Activated B cell treated with CpG ODN at 0.5 μM for 24 hours (primary cell): ENCODE measurements around the gene MEF2C. TPM values are rescaled to one million over a fixed set of nuclear protein-coding genes. Genes with fewer than 3 reads are reported as not detected.

Experiments used
- ATAC-seq: fragments of 200-7000 bp; cut with Tn5 transposase; one replicate; pipeline ENCODE4 v1.10.0; 2021; ENCODE audit warnings: low read depth, mild to moderate bottlenecking, moderate library complexity
- CTCF ChIA-PET: fragments of 350-600 bp; sonication (Branson Sonifier 250); formaldehyde crosslinking; loops from one replicate; lab custom pipeline; 2021; ENCODE audit warnings: antibody characterized with exemption; lab: Charles Lee
- POLR2A ChIA-PET: fragments of 350-600 bp; sonication (Branson Sonifier 250); formaldehyde crosslinking; loops from one replicate; lab custom pipeline; 2021; ENCODE audit warnings: antibody characterized with exemption; lab: Charles Lee
- DNase-seq: peaks from one replicate; pipeline ENCODE4 v3.0.0; 2022
- H3K27ac Mint-ChIP-seq: one replicate; pipeline ENCODE4 v1.8.0; 2020; ENCODE audit warnings: mixed read lengths
- H3K27me3 Mint-ChIP-seq: one replicate; pipeline ENCODE4 v1.8.0; 2021; ENCODE audit warnings: mixed read lengths
- H3K36me3 Mint-ChIP-seq: one replicate; pipeline ENCODE4 v1.8.0; 2021; ENCODE audit warnings: low read depth, mixed read lengths
- H3K4me1 Mint-ChIP-seq: one replicate; pipeline ENCODE4 v1.8.0; 2021; ENCODE audit warnings: mixed read lengths
- H3K4me3 Mint-ChIP-seq: one replicate; pipeline ENCODE4 v1.8.0; 2020; ENCODE audit warnings: mild to moderate bottlenecking, mixed read lengths
- H3K9me3 Mint-ChIP-seq: one replicate; pipeline ENCODE4 v1.8.0; 2020; ENCODE audit warnings: mixed read lengths
- CTCF ChIP-seq: fragments of 200-600 bp; IDR thresholded peaks from one replicate; pipeline ENCODE4 v1.8.0; 2022; ENCODE audit warnings: antibody characterized with exemption, mild to moderate bottlenecking
- intact Hi-C: fragments of 100-400 bp; cut with micrococcal nuclease; formaldehyde crosslinking; loops from one replicate; pipeline ENCODE4 v1.15.1; 2024
- total RNA-seq: library from RNA; stranded (reverse); gene quantifications from 2 replicates; pipeline ENCODE4 v1.2.3, GENCODE V29; 2022

Gene MEF2C
- total RNA-seq, 1 donor from 2014 or later, result 359 TPM

- intact Hi-C loops, result loop anchor here (1.0 to 10.0 kb wide), 7 partner anchors 7 to 1260 kb away; partner anchors contain the start of genes CCNH and TMEM161B
- TF ChIP-seq CTCF, result no peak
- Mint-ChIP-seq H3K4me3 (peak overlapping the region; percentile 82), H3K9me3 (no peaks in the 10 kb centered on the region), H3K36me3 (peaks cover 2% of the 10 kb centered on the region), H3K27ac (peak overlapping the region; percentile 53), H3K4me1 (peaks cover 22% of the 10 kb centered on the region), H3K27me3 (peaks cover 65% of the 10 kb centered on the region)
- DNase-seq, result no peak
- POLR2A ChIA-PET, result interaction anchor here (1.1 to 2.7 kb wide), 3 partner anchors 9 to 406 kb away, joined by 3 to 7 read pairs (median 3); partner anchors contain the start of gene TMEM161B
- peak; percentile 55 for ATAC-seq
- CTCF ChIA-PET, result interaction anchor here (2.5 kb wide), 1 partner anchor 16 kb away, joined by 12 read pairs; no protein-coding TSS in a partner anchor
Observed at GRCh38 chr5:88674356-88675167, 208.4 kb downstream of the MEF2C start.

DNA sequence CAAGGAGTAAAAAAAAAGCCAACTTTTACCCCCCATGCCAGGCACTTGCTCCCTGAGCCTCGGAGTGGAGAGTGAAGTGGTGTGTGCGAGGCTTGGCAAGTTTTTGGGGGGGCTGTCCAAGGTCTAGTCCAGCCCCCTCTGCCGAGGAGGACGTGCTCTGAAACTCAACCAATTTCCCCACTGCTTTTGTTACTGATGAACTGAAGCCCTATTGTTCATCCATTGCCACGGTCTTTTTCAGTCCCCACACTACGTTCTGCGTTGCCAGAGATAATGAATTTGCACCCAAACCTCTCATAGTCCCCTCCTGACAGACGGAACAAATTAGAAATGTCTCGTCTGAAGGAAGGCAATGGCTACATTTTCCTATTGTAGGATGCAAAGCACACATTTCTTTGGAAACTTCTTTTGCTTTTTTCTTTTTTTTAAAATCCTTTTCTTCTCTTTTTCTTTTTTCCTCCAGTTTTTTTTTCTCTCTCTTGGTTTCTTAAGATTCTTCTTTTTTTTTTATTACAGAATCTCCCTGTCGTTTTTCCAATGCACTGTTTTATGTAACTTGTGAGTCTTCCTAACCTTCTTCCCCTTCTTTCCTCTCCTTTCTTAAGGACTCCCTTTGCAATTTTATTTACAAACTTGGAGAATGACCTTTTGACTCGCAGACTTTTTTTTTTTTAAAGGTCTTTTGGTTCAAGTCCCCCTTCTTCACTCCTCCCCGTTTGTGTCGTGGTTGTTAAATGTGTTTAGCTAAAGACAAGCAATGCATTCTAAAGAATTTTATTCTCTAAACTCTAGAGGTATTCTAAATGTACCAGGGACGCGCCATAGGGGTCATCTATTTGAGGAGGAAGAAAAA, 209.5 kb downstream of the MEF2C start:
- H3K9me3 Mint-ChIP-seq, result no peaks in the 10 kb centered on the region
- intact Hi-C loops, result loop anchor here (2.0 to 10.0 kb wide), 2 partner anchors 13 to 1259 kb away; partner anchors contain the start of gene CCNH
- ATAC-seq (no peak), DNase-seq (no peak)
- peaks cover 63% of the 10 kb centered on the region for H3K27me3 Mint-ChIP-seq
- H3K36me3 Mint-ChIP-seq, result peaks cover 2% of the 10 kb centered on the region
- no peak for TF ChIP-seq CTCF
- peaks cover 22% of the 10 kb centered on the region for H3K4me1 Mint-ChIP-seq
- H3K27ac Mint-ChIP-seq, result peak overlapping the region; percentile 30
- ChIA-PET POLR2A (interaction anchor here (0.8 to 2.7 kb wide), 2 partner anchors 14 to 18 kb away, joined by 7 to 9 read pairs; no protein-coding TSS in a partner anchor), CTCF (interaction anchor here (2.5 kb wide), 1 partner anchor 17 kb away, joined by 12 read pairs; no protein-coding TSS in a partner anchor)
- H3K4me3 Mint-ChIP-seq, result peak overlapping the region; percentile 82

DNA sequence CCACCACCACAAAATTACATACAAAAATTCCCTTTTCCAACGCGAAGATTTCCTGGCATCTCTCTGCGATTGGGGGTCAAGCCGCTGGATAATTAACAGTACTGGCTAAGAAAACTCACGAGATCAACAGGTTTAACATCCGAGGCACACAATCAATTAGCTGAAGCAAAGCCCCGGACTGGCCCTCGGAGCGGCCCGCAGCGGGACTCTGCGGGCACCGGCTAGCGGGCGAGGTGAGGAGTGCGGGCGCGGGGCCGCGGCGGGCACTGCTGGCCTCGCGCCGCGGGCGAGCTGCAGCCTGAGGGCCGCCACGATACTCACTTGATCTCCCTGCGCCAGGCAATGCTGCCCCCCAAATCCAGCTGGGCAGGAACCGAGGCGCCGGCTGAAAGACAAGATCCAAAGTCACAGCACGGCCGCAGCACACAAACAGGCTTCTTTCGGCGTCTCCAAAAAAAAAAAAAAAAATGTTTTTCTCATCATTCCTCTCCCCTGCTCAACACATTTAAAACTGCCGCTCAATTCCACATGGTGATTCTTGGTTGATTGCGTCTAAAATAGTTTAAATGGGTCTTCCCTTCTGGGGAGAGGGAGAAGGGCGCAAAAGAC, 210.2 kb downstream of the MEF2C start:
- H3K9me3 Mint-ChIP-seq, result peaks cover 3% of the 10 kb centered on the region
- H3K27ac Mint-ChIP-seq, result no peak overlapping the region
- peaks cover 2% of the 10 kb centered on the region for H3K36me3 Mint-ChIP-seq
- peaks cover 28% of the 10 kb centered on the region for H3K4me1 Mint-ChIP-seq
- TF ChIP-seq CTCF, result no peak
- no peak for ATAC-seq
- ChIA-PET CTCF (interaction anchor here (1.0 kb wide), 1 partner anchor 892 kb away, joined by 3 read pairs; no protein-coding TSS in a partner anchor), POLR2A (interaction anchor here (0.8 kb wide), 1 partner anchor 13 kb away, joined by 3 read pairs; no protein-coding TSS in a partner anchor)
- DNase-seq, result no peak
- H3K4me3 Mint-ChIP-seq, result no peak overlapping the region
- H3K27me3 Mint-ChIP-seq, result peaks cover 66% of the 10 kb centered on the region
- intact Hi-C loops, result loop anchor here (10.0 kb wide), 1 partner anchor 1258 kb away; the partner anchor contains the start of gene CCNH

DNA sequence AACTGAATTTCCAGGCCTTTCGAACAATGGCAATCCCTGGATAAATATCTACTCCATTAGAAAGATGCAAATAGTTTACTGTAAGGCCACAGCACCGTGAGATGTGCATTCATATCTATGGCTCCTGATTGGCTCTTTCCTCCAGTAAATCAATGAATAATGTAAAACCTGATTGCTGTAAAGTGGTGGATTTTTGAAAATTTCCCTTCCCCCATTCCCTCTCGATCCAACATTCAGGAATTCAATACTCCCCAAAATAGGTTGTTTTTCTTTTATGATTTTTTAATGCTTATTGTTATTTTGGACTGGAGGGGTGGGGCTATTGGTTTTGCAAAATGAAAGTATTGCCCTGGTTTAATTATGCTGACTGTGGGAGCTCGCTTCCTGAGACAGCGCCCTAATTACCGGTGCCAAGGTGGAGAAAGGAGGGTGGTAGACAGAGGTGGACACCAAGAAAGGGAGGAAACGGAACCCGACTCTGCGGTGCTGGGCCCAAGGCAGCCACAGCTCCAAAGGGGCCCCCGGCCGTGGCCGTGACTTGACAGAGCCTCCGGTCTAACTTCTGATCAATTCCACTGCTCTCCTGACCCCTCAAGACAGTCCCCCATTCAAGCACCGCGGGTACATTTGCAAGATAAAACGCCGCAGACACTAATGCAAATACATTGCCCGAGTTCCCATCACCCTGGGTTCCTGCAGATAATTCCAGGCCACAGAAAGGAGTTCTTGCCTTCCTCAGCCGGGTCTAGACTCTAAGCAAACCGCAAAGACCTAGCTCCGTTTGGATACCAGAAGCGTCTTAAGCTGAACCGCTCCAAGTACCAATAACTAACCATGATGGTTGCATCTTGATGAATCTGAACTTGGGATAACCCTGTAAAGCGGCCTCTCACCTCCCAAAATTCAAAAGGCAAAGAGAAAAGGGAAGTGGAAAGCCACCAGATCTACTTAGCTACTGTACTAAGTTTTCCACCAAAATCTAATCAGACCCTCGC, 211.2 kb downstream of the MEF2C start:
- no peak for ATAC-seq
- H3K27ac Mint-ChIP-seq, result no peak overlapping the region
- no peak for TF ChIP-seq CTCF
- H3K4me3 Mint-ChIP-seq, result no peak overlapping the region
- intact Hi-C loops, result loop anchor here (10.0 kb wide), 1 partner anchor 1257 kb away; the partner anchor contains the start of gene CCNH
- CTCF ChIA-PET, result interaction anchor here (1.0 to 1.4 kb wide), 2 partner anchors 19 to 891 kb away, joined by 3 to 6 read pairs; no protein-coding TSS in a partner anchor
- DNase-seq, result no peak
- POLR2A ChIA-PET, result interaction anchor here (0.8 kb wide), 1 partner anchor 12 kb away, joined by 3 read pairs; no protein-coding TSS in a partner anchor
- peaks cover 2% of the 10 kb centered on the region for H3K36me3 Mint-ChIP-seq
- peaks cover 70% of the 10 kb centered on the region for H3K27me3 Mint-ChIP-seq
- peaks cover 7% of the 10 kb centered on the region for H3K9me3 Mint-ChIP-seq
- H3K4me1 Mint-ChIP-seq, result peaks cover 37% of the 10 kb centered on the region
